Memory B cell (primary cell): Measurements from ENCODE around the gene RASGRP2.
A peak's percentile ranks its signal among the peaks of the same experiment; 100 is the strongest.

ENCODE experiments used
- ATAC-seq: fragments of 150-1000 bp; cut with Tn5 transposase; 2 replicates; pipeline ENCODE4 v1.10.0; 2021; ENCODE audit warnings: low read depth, mild to moderate bottlenecking, moderate library complexity
- DNase-seq, 2 donors: peaks; one replicate each; pipeline ENCODE4 v3.0.0; 2022; ENCODE audit warnings: low spot score in 2 of 2
- H3K27ac Mint-ChIP-seq: one replicate; pipeline ENCODE4 v1.8.0; 2022; ENCODE audit warnings: mild to moderate bottlenecking, moderate library complexity, mixed read lengths
- H3K27me3 Mint-ChIP-seq: one replicate; pipeline ENCODE4 v1.8.0; 2022; ENCODE audit warnings: mixed read lengths
- H3K36me3 Mint-ChIP-seq: one replicate; pipeline ENCODE4 v1.8.0; 2022; ENCODE audit warnings: mild to moderate bottlenecking, mixed read lengths
- H3K4me1 Mint-ChIP-seq: one replicate; pipeline ENCODE4 v1.8.0; 2022; ENCODE audit warnings: mixed read lengths
- H3K4me3 Mint-ChIP-seq: one replicate; pipeline ENCODE4 v1.8.0; 2022; ENCODE audit warnings: mild to moderate bottlenecking, moderate library complexity, mixed read lengths
- H3K9me3 Mint-ChIP-seq: one replicate; pipeline ENCODE4 v1.8.0; 2022; ENCODE audit warnings: mixed read lengths

Gene RASGRP2

DNA sequence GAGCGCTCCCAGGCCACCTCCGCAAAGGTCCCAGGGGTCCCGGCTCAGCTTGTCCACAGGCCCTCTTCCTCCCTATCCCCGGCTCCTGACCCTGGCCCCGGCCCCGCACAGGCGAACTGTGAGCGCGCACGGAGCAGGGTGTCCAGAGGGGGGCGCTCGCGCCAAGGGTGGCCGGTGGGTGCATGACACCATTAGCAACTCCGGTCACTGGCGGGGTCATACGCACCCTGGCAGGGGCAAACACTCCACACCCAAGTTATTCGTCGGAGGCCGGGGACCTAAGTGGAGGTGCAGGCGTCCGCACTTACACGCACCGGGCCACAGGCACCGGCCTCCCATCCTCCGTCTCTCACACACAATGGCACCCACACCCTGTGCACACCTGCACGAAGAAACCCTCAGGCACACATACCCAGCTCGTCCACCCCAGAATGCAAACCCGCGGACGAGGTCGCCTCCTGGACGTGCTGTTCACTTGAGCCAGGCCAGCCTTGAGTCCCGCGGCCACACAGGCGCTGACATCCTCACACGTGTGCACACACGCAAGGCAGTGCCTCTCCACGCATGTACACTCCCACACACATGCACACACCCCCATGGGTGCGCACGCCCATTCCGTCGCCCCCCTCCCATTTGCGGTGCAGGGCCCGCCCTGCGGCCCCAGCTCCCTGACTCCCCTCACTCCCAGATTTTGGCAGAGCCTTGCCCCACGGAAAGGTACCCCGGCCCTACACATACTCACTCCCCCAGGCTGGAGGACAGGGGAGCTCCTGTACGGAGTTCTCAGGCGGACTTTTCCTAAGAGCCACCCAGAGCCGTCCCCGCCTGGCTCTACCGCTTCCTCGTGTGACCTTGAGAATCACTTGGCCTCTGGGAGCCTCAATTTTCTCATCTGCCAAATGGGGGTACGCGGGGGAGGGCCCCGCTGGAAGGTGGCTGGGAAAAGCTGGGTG, at the start of gene RASGRP2:
Gene RASGRP2 (minus strand): TSS at position 552 of the 953 bp plus-strand sequence. CDS start 1,276 bp downstream, outside the sequence.
- Mint-ChIP-seq H3K4me1 (peaks cover 38% of the 10 kb centered on the region), H3K27me3 (no peaks in the 10 kb centered on the region), H3K9me3 (no peaks in the 10 kb centered on the region), H3K27ac (peak within 1 kb of the TSS; percentile 97), H3K4me3 (peak within 1 kb of the TSS; percentile 94), H3K36me3 (peaks cover 14% of the 10 kb centered on the region)
- peak; percentile 93 to 97 for DNase-seq
- peak; percentile 50 for ATAC-seq

GRCh38 chr11:64792482-64792881, 48.5 kb upstream of the RASGRP2 start:
- Mint-ChIP-seq H3K4me1 (peaks cover 19% of the 10 kb centered on the region), H3K4me3 (no peak overlapping the region), H3K9me3 (no peaks in the 10 kb centered on the region), H3K27ac (no peak overlapping the region), H3K27me3 (no peaks in the 10 kb centered on the region), H3K36me3 (peaks cover 18% of the 10 kb centered on the region)
- DNase-seq = no peak
- ATAC-seq = no peak

DNA sequence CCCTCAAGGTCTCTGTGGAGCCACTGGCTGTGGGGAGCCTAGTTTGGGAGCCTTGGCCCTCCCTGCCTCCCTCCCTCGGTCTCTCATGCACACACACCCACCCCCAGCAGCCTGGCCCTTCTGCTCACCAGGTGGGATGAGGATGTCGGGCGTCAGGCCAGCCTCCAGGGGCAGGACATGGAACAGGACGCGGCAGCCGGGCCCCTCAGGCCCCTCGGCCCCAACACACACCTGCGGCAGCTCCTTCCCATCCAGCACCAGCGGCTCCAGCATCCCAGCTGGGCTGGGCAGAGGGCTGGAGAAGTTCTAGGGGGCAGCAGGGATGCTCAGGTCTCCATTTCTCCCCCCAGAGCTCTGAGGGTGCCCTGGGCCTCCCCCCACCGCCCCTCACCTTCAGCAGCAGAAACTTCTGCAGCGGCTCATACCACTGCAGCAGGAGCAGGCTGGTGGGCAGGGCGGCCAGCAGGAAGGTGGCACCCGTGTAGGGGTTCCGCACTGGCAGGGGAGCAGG, 47.9 kb upstream of the RASGRP2 start:
- H3K27me3 Mint-ChIP-seq = no peaks in the 10 kb centered on the region
- ATAC-seq (no peak), DNase-seq (no peak)
- H3K27ac Mint-ChIP-seq = no peak overlapping the region
- peaks cover 19% of the 10 kb centered on the region for H3K4me1 Mint-ChIP-seq
- no peak overlapping the region for H3K4me3 Mint-ChIP-seq
- peaks cover 18% of the 10 kb centered on the region for H3K36me3 Mint-ChIP-seq
- H3K9me3 Mint-ChIP-seq = no peaks in the 10 kb centered on the region

GRCh38 chr11:64790205-64791095, 46.5 kb upstream of the RASGRP2 start:
- peaks cover 14% of the 10 kb centered on the region for H3K36me3 Mint-ChIP-seq
- no peak for ATAC-seq
- H3K27ac Mint-ChIP-seq = peak overlapping the region; percentile 62
- no peak for DNase-seq
- no peaks in the 10 kb centered on the region for H3K9me3 Mint-ChIP-seq
- H3K4me3 Mint-ChIP-seq = no peak overlapping the region
- H3K27me3 Mint-ChIP-seq = no peaks in the 10 kb centered on the region
- peaks cover 15% of the 10 kb centered on the region for H3K4me1 Mint-ChIP-seq

DNA sequence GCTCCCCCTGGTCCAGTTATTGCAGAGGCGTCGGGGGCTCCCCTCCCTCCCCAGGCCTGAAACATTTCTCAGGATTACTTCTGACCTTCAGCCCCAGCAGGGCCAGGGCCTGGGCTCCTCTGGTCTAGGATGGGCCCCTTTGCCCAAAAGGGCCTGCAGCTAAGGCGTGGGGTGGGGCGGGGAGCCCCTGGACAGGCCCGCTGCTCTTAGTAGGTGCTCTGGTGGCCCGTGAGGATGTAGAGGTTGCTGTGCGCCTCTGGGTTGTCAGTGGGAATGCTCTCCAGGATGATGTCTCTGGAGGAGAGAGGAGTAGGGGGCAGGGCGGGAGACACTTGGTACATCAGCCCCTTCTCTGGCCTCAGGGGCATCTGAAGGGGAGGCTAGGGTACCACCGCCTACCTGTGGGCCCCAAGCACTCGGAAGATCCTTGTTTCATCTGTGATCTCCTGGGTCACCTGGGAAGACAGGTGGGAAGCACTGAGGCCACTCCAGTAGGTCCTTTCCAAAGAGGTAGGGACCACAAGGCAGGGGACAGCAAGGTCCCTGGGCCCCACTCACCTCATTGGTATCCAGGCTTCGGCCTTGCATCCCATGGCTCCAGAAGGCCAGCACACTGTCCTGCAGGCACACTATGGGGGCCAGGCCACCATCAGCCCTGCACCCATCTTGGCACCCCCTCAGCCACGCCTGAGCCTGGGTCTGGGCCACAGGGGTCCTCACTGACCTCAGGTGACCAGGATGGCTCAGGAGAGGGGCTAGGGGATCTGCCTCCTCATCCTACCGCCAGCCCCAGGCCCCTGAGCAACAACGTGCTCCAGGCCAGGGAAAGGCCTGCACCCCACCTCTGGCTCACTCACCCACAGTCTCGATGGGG, 45.6 kb upstream of the RASGRP2 start:
- Mint-ChIP-seq H3K36me3 (peaks cover 10% of the 10 kb centered on the region), H3K27ac (peak overlapping the region; percentile 62)
- no peak for DNase-seq

DNA sequence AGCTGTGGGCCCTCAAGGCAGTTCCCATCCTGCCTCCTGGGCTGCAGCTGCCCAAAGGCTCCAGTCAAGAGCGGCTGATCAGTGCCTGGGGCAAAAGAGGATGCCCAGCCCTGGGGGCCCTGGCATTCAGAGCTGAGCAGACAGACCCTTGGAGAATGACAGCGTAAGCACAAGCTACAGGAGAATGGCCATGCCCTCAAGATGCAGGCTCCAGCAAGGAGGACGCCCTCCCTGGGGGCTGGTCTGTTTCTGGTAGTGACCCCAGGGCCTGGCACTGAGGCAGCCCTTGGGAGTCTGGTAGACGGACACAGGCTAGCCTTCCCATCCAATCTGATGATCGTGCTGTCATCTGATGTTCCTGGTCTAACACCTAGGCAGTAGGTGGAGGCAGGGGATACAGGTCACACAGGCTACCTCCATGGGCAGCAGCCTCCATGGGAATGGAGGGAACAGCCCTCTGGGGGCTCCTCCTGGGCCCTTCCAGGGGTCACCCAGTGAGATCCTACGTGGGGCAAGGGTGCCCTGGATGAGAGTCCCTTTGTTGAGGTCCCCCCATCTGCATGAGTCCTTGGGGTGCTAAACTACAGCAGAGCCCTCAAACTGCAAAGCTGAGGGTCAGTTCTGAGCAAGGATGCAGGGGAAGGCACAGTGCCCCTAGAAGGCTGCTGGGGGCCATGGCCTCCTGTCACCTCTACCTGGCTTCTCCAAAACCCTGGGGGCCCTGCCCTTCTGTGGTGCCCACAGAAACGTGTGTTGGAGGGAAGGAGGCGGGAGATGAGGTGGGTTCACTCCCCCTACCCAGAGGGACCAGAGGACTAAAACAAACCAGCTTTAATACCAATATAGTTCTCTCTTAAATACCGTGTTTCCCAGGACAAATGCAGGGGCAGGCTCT, 44.6 kb upstream of the RASGRP2 start:
- Mint-ChIP-seq H3K27ac (no peak overlapping the region), H3K4me3 (no peak overlapping the region), H3K27me3 (no peaks in the 10 kb centered on the region), H3K36me3 (peaks cover 7% of the 10 kb centered on the region), H3K9me3 (no peaks in the 10 kb centered on the region), H3K4me1 (peaks cover 6% of the 10 kb centered on the region)
- no peak for ATAC-seq
- no peak for DNase-seq

More for the DNA sequence above, 45.6 kb upstream of the RASGRP2 start:
- Mint-ChIP-seq H3K4me1 (peaks cover 13% of the 10 kb centered on the region), H3K9me3 (no peaks in the 10 kb centered on the region), H3K4me3 (no peak overlapping the region), H3K27me3 (no peaks in the 10 kb centered on the region)
- ATAC-seq = no peak

DNA sequence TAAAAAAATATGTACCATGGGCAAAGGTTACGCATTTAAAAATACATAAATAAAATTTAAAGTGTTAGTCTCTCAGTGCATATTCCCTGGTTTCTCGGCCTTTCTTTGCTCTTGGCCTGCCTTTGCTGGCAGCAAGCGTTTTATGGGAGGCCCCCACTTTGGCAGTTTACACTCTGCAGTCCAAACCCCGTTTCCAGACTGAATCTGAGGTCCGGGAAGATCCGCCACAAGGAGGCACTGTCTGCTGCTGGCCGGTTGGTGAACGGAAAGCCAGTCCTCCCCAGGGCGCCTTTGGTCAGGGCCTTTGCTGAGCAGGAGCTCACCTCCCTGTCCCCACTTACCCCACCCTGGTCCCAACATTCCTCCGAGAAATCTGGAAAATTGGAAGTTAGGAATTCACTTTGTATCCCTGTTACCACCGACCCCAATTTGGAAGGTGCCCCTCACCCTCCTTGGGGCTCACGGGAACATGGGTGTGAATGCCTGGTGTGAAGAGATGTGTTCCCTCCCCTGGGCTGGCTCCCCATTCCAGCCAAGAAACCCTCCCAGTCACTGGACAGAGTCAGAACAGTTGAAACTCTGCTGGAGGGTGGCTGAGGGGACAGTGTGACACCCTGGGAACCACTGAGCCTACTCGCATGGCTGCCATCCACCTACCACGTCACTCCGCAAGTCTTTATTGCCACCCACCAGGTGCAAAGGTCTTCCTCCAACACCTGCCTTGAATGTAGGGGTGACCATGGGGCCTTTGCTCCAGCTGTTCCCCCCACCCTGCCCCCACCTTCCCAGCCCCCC, 43.8 kb upstream of the RASGRP2 start:
- Mint-ChIP-seq H3K4me1 (peaks cover 8% of the 10 kb centered on the region), H3K4me3 (no peak overlapping the region), H3K36me3 (peaks cover 6% of the 10 kb centered on the region), H3K9me3 (no peaks in the 10 kb centered on the region), H3K27me3 (no peaks in the 10 kb centered on the region), H3K27ac (peak overlapping the region; percentile 70)
- DNase-seq = peak; percentile 62 to 71
- peak; percentile 80 for ATAC-seq

DNA sequence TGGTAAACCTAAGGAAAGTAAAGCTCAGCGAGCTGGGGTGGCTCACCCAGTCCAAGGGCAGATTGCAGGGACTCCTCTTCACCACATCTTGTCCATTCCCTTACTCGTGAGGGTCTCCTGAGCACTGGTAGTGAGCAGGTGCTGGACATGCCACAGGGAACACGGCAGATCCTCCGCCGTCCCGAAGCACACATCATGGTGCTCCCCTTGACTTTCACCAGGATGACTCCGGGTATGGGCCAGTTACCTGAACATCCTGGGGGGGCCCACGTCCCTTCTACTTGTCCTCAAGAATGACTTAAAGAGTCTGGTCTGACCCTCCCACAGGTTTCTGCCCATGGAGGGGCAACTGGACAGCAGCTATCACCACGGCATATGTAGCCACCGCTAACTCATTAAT, 42.4 kb upstream of the RASGRP2 start:
- H3K4me1 Mint-ChIP-seq = peaks cover 14% of the 10 kb centered on the region
- ATAC-seq = no peak

DNA sequence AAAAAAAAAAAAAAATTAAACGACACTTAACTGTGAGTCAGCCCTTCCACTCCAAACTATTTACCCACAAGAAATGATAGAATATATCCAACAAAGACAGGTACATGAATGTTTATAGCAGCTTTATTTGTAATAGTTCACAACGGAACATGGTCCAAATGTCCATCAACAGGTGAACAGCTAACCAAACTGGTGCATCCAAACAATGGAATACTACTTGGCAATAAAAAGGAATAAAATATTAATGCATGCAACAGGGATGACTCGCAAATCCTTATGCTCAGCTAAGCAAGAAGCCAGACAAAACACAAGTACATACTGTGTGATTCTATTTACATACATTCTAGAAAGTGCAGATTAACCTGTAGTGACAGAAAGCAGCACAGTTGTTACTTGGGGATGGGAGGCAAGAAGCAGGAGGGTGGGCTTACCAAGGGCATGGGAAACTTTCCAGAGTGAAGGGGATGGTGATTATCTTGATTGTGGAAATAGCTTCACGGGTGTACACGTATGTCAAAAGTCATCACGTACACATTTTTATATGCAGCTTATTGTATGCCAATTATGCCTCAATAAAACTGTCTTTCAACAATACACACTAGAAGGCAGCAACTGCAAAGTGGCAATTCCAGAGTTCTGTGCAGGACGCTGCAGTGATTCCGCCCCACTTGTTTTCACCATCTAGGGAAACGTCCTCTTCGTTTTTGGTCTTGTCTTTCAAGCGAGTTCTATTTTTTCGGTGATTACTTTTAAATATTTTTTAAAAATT, 41.1 kb upstream of the RASGRP2 start:
- no peak overlapping the region for H3K27ac Mint-ChIP-seq
- no peaks in the 10 kb centered on the region for H3K9me3 Mint-ChIP-seq
- H3K4me3 Mint-ChIP-seq = no peak overlapping the region
- peaks cover under 1% of the 10 kb centered on the region for H3K36me3 Mint-ChIP-seq
- no peak for DNase-seq
- H3K4me1 Mint-ChIP-seq = peaks cover 14% of the 10 kb centered on the region
- H3K27me3 Mint-ChIP-seq = no peaks in the 10 kb centered on the region
- ATAC-seq = no peak

More for the DNA sequence above, 42.4 kb upstream of the RASGRP2 start:
- no peaks in the 10 kb centered on the region for H3K9me3 Mint-ChIP-seq
- DNase-seq = no peak
- H3K4me3 Mint-ChIP-seq = no peak overlapping the region
- no peaks in the 10 kb centered on the region for H3K27me3 Mint-ChIP-seq
- peak overlapping the region; percentile 21 for H3K27ac Mint-ChIP-seq
- peaks cover 6% of the 10 kb centered on the region for H3K36me3 Mint-ChIP-seq

DNA sequence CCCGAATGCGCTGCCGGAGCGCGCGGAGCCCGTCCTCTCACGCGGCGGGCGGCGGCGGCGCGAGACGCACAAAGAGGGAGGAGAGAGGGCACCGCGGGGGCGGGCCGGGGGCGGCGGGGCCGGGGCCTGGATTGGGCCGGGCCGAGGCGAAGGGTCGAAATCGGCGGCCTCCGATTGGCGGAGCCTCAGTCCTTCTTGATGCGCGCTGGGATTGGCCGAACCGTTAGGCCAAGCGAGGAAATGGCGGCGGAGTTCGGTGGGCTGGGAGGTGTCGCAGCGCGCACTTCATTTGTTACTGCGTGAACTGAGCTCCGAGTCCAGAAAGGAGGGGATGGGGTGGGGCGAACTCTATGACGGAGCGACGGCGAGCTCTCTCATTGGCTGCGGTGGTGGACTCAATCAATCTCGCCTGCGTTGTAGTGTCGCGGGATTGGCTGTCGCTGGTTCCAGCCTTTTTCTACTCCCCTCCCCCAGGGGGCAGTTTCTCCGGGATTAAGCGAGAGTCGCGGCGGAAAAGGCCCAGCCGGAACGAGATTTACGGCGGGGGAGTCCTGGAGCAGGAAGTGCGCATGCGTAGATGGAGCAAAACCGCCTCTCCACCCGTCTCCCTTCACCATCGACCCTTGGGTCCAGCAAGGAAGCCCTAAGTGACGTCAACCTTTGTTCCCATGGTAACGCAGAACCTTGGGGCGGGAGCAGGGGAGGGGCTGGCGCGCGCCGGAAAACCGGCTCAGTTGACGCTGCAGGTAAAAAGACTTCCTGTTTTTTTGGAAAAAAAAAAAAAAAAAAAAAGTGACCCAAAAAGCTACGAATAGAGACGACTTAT, 34.7 kb upstream of the RASGRP2 start, which contains the start of gene SF1:
Gene SF1 (minus strand): TSS at position 70 of the 826 bp plus-strand sequence. CDS start 150 bp downstream, outside the sequence.
- H3K4me3 Mint-ChIP-seq = peak within 1 kb of the TSS; percentile 89
- H3K27ac Mint-ChIP-seq = peak within 1 kb of the TSS; percentile 100
- peaks cover 23% of the 10 kb centered on the region for H3K36me3 Mint-ChIP-seq
- H3K27me3 Mint-ChIP-seq = no peaks in the 10 kb centered on the region
- no peaks in the 10 kb centered on the region for H3K9me3 Mint-ChIP-seq
- peaks cover 35% of the 10 kb centered on the region for H3K4me1 Mint-ChIP-seq
- ATAC-seq = peak; percentile 79
- DNase-seq = peak; percentile 90 to 99

- peak; percentile 1 for ATAC-seq
- Mint-ChIP-seq H3K36me3 (peaks cover 28% of the 10 kb centered on the region), H3K27ac (peak overlapping the region; percentile 100), H3K4me3 (peak overlapping the region; percentile 89), H3K9me3 (no peaks in the 10 kb centered on the region), H3K4me1 (peaks cover 37% of the 10 kb centered on the region), H3K27me3 (no peaks in the 10 kb centered on the region)
- no peak for DNase-seq
Observed at GRCh38 chr11:64778223-64778472, 34.2 kb upstream of the RASGRP2 start.
